Measurements from ENCODE around the gene SERHL2.
"Not testable (repeated sequence)": the region's sequence is repeated elsewhere in the genome, so short reads cannot be mapped to it uniquely, and the experiment has no call there.

SERHL2 gene

GRCh38 chr22:42536166-42536565, 17.6 kb upstream of the SERHL2 start:
- no peak for DNase-seq (ENCODE audit: low read depth)

GRCh38 chr22:42536634-42537033, 17.1 kb upstream of the SERHL2 start:
- DNase-seq (ENCODE audit: low read depth): not testable (repeated sequence)

GRCh38 chr22:42537199-42537831, 16.4 kb upstream of the SERHL2 start:
- not testable (repeated sequence) for DNase-seq (ENCODE audit: low read depth)

- DNase-seq (ENCODE audit: low read depth): not testable (repeated sequence)
Observed at GRCh38 chr22:42539236-42539771, 14.5 kb upstream of the SERHL2 start.

GRCh38 chr22:42544686-42545085, 9.1 kb upstream of the SERHL2 start:
- no peak for DNase-seq (ENCODE audit: low read depth)

- DNase-seq (ENCODE audit: low read depth): no peak
Observed at GRCh38 chr22:42547562-42547961, 6.2 kb upstream of the SERHL2 start.

GRCh38 chr22:42548126-42548525, 5.6 kb upstream of the SERHL2 start:
- DNase-seq (ENCODE audit: low read depth): not testable (repeated sequence)

GRCh38 chr22:42548597-42549330, 5.0 kb upstream of the SERHL2 start:
- no peak for DNase-seq (ENCODE audit: low read depth)

GRCh38 chr22:42549331-42550060, 4.3 kb upstream of the SERHL2 start:
- DNase-seq (ENCODE audit: low read depth): no peak

GRCh38 chr22:42552294-42552647, 1.5 kb upstream of the SERHL2 start:
- DNase-seq (ENCODE audit: low read depth): not testable (repeated sequence)

- no peak for DNase-seq (ENCODE audit: low read depth)
Observed at GRCh38 chr22:42560381-42560780, 6.6 kb downstream of the SERHL2 start.

GRCh38 chr22:42560781-42561180, 7.0 kb downstream of the SERHL2 start:
- DNase-seq (ENCODE audit: low read depth): no peak

GRCh38 chr22:42561856-42562255, 8.1 kb downstream of the SERHL2 start:
- no peak for DNase-seq (ENCODE audit: low read depth)

- no peak for DNase-seq (ENCODE audit: low read depth)
Observed at GRCh38 chr22:42562279-42562678, 8.5 kb downstream of the SERHL2 start.

GRCh38 chr22:42562684-42563083, 8.9 kb downstream of the SERHL2 start:
- no peak for DNase-seq (ENCODE audit: low read depth)

- not testable (repeated sequence) for DNase-seq (ENCODE audit: low read depth)
Observed at GRCh38 chr22:42563943-42564342, 10.2 kb downstream of the SERHL2 start.

GRCh38 chr22:42564699-42565098, 10.9 kb downstream of the SERHL2 start:
- no peak for DNase-seq (ENCODE audit: low read depth)

- DNase-seq (ENCODE audit: low read depth): no peak
Observed at GRCh38 chr22:42565956-42566355, 12.2 kb downstream of the SERHL2 start.

- DNase-seq (ENCODE audit: low read depth): not testable (repeated sequence)
Observed at GRCh38 chr22:42567950-42568349, 14.2 kb downstream of the SERHL2 start.

GRCh38 chr22:42570580-42570979, 16.8 kb downstream of the SERHL2 start:
- not testable (repeated sequence) for DNase-seq (ENCODE audit: low read depth)

GRCh38 chr22:42571068-42571467, 17.3 kb downstream of the SERHL2 start:
- DNase-seq (ENCODE audit: low read depth): not testable (repeated sequence)

GRCh38 chr22:42574046-42574445, 20.3 kb downstream of the SERHL2 start:
- not testable (repeated sequence) for DNase-seq (ENCODE audit: low read depth)

- not testable (repeated sequence) for DNase-seq (ENCODE audit: low read depth)
Observed at GRCh38 chr22:42574468-42574867, 20.7 kb downstream of the SERHL2 start.

All from stimulated activated CD8-positive, alpha-beta memory T cell treated with anti-CD3 and anti-CD28 coated beads, Interleukin-12 subunit alpha, Interleukin-12 subunit beta, amount 100 ng/mL, for 1 hour (primary cell).